Keratinocyte (primary cell): Measurements from ENCODE around the gene LEP. TPM values are rescaled to one million over a fixed set of nuclear protein-coding genes. Genes with fewer than 3 reads are reported as not detected.

Experiments
- DNase-seq: peaks from one replicate; pipeline ENCODE4 v3.0.0-alpha.2; 2011; ENCODE audit warnings: low read depth, missing footprints, low spot score
- FAIRE-seq: peaks from 2 replicates; lab custom pipeline; 2011; peaks lifted over from hg19 to GRCh38; lab: Jason Lieb, UNC
- H2AFZ ChIP-seq: 2 replicates; pipeline ENCODE4 v1.6.0; 2012; ENCODE audit warnings: low read length, control low read depth, inconsistent platforms; ENCODE audit not compliant: control insufficient read depth
- H3K27ac ChIP-seq: 2 replicates; pipeline ENCODE4 v1.5.1; 2011; ENCODE audit warnings: low read length; ENCODE audit not compliant: control insufficient read depth, insufficient read depth
- H3K27me3 ChIP-seq: 3 replicates; pipeline ENCODE4 v1.6.0; 2011; ENCODE audit warnings: low read length; ENCODE audit not compliant: control insufficient read depth, insufficient read depth; ENCODE audit errors: extremely low read depth
- H3K36me3 ChIP-seq, 2 experiments: 2 replicates in 1 of 2; 3 replicates in 1 of 2; pipeline ENCODE4 v1.5.1; 2011; ENCODE audit warnings: low read length in 2 of 2, mild to moderate bottlenecking in 1 of 2; ENCODE audit not compliant: control insufficient read depth in 2 of 2, insufficient read depth in 2 of 2; ENCODE audit errors: extremely low read depth in 1 of 2
- H3K4me1 ChIP-seq: 3 replicates; pipeline ENCODE4 v1.5.1; 2011; ENCODE audit warnings: low read length; ENCODE audit not compliant: control insufficient read depth, insufficient read depth; ENCODE audit errors: extremely low read depth
- H3K4me2 ChIP-seq: 3 replicates; pipeline ENCODE4 v1.6.0; 2011; ENCODE audit warnings: low read depth, low read length; ENCODE audit not compliant: control insufficient read depth, insufficient read depth; ENCODE audit errors: extremely low read depth
- H3K4me3 ChIP-seq, 3 experiments: fragments of 200-600 bp in 1 of 3; sonication (generic) in 1 of 3; 2 replicates in 2 of 3; 3 replicates in 1 of 3; pipeline ENCODE4 v1.5.1; 2011 to 2016; ENCODE audit warnings: low read length in 3 of 3, mild to moderate bottlenecking in 3 of 3, control low read depth in 2 of 3, inconsistent platforms in 1 of 3, low read depth in 1 of 3, mixed read lengths in 1 of 3, mixed run types in 1 of 3, moderate library complexity in 1 of 3; ENCODE audit not compliant: control insufficient read depth in 2 of 3, insufficient read depth in 2 of 3; ENCODE audit errors: extremely low read depth in 1 of 3
- H3K79me2 ChIP-seq: 2 replicates; pipeline ENCODE4 v1.6.0; 2012; ENCODE audit warnings: low read length; ENCODE audit not compliant: control insufficient read depth, insufficient read depth
- H3K9ac ChIP-seq: 3 replicates; pipeline ENCODE4 v1.6.0; 2011; ENCODE audit warnings: low read length; ENCODE audit not compliant: control insufficient read depth, insufficient read depth; ENCODE audit errors: extremely low read depth
- H3K9me1 ChIP-seq: 3 replicates; pipeline ENCODE4 v1.6.0; 2011; ENCODE audit warnings: low read length; ENCODE audit not compliant: control insufficient read depth, insufficient read depth; ENCODE audit errors: extremely low read depth
- H3K9me3 ChIP-seq: 2 replicates; pipeline ENCODE4 v1.5.1; 2012; ENCODE audit warnings: low read depth, low read length; ENCODE audit not compliant: control insufficient read depth
- H4K20me1 ChIP-seq: 3 replicates; pipeline ENCODE4 v1.6.0; 2011; ENCODE audit warnings: low read length; ENCODE audit not compliant: control insufficient read depth, insufficient read depth; ENCODE audit errors: extremely low read depth
- CTCF ChIP-seq, 3 experiments: IDR thresholded peaks in 1 of 3; conservative IDR thresholded peaks in 1 of 3; optimal IDR thresholded peaks in 1 of 3; 2 replicates in 2 of 3; 3 replicates in 1 of 3; pipeline versions ENCODE3 to v1.5.1; 2011; ENCODE audit warnings: low read length in 3 of 3, mild to moderate bottlenecking in 3 of 3, moderate library complexity in 2 of 3, control low read depth in 1 of 3, inconsistent platforms in 1 of 3; ENCODE audit not compliant: insufficient read depth in 2 of 3; ENCODE audit errors: extremely low read depth in 1 of 3
- EZH2 ChIP-seq: IDR thresholded peaks from one replicate; pipeline ENCODE4 v1.6.1; 2012; ENCODE audit warnings: inconsistent platforms, mild to moderate bottlenecking, low read length, moderate library complexity
- dilution Hi-C: fragments of 300-500 bp; cut with MboI; formaldehyde crosslinking; loops from one replicate; pipeline ENCODE4 v1.7.0; 2020; ENCODE audit warnings: low sequenced_read_pairs; ENCODE audit not compliant: extremely low pct_ligation_motif_present
- polyA plus RNA-seq, 5 experiments: library from polyadenylated mRNA; depleted of rRNA in 3 of 5; stranded (reverse) in 3 of 5; stranded (forward) in 1 of 5; unstranded in 1 of 5; fragments of >200 nt; gene quantifications; 1 replicate in 1 of 5; 2 replicates in 3 of 5; 3 replicates in 1 of 5; pipeline versions ENCODE4 v1.2.1 to v1.2.3, GENCODE V29; 2011 to 2012; ENCODE audit warnings: missing spikeins in 2 of 5, low read depth in 1 of 5, low replicate concordance in 1 of 5

The LEP gene
- polyA plus RNA-seq, 1 donor (not counting 4 experiments of a cell fraction or from before 2014, with no cell fraction given), result 0.10 TPM

DNA sequence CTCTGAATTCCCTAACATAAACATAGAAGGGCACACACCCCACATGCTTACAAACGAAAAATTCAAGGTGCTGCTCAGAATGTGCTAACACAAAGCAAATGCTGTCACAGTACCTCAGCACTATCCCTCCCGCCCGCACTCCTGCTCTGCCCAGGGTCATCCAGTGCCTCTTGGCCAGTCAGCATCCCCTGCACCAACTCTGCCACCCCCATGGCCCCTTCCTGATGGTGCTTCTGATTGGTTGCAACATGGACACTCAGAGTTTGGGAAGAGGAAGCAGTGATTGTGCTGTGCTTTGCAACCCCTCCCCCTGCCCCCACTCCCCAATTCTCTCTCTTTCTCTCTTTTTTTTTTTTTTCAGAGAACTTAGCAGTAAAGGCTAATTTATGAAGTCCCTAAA is 13.8 kb upstream of the LEP start:
- H3K79me2 ChIP-seq, result no peaks in the 10 kb centered on the region
- FAIRE-seq (no peak), DNase-seq (no peak)
- no peak overlapping the region for H3K4me2 ChIP-seq
- dilution Hi-C loops, result no loop called here
- peaks cover 3% of the 10 kb centered on the region for H3K27me3 ChIP-seq
- no peaks in the 10 kb centered on the region for H3K9me3 ChIP-seq
- no peak overlapping the region for H3K27ac ChIP-seq
- no peaks in the 10 kb centered on the region for H4K20me1 ChIP-seq
- H3K4me1 ChIP-seq, result peaks cover 2% of the 10 kb centered on the region
- TF ChIP-seq EZH2 (no peak), CTCF (optimal IDR thresholded peaks at IDR 0.05 in 1 of 3, IDR thresholded peaks at IDR 0.05 in 1 of 3, conservative IDR thresholded peaks at IDR 0.05 in 1 of 3; ENCODE audit: extremely low read depth in 1 of 3, insufficient read depth in 2 of 3, low read length in 3 of 3) (no peak)
- H3K4me3 ChIP-seq, result no peak overlapping the region
- H2AFZ ChIP-seq, result no peak overlapping the region
- H3K9me1 ChIP-seq, result no peaks in the 10 kb centered on the region
- H3K9ac ChIP-seq, result no peak overlapping the region
- H3K36me3 ChIP-seq, result no peaks in the 10 kb centered on the region

DNA sequence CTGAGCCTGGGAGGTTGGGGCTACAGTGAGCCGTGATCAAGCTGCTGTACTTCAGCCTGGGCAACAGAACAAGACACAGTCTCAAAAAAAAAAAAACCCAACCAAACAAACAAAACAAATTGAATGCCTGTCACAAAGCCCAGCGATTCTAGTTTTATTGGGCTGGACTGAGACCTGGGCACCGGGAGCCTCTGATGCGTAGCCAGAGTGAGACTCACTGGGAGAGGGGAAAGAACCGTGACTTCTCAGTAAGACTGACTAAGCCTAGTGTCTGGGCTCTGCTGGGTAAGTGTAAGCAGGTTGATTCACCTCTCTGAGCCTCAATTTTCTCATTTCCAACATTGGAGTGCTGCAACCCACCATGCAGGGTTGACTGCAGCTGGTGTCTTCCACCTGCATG is 10.1 kb upstream of the LEP start:
- Histone ChIP-seq H3K9ac (no peak overlapping the region), H3K4me2 (no peak overlapping the region), H3K27ac (no peak overlapping the region), H2AFZ (no peak overlapping the region), H3K27me3 (peaks cover 3% of the 10 kb centered on the region), H3K9me1 (no peaks in the 10 kb centered on the region), H3K4me1 (peaks cover 4% of the 10 kb centered on the region), H3K79me2 (no peaks in the 10 kb centered on the region), H3K4me3 (no peak overlapping the region), H3K9me3 (no peaks in the 10 kb centered on the region), H3K36me3 (no peaks in the 10 kb centered on the region), H4K20me1 (no peaks in the 10 kb centered on the region)
- no peak for DNase-seq
- no peak for FAIRE-seq
- no peak for TF ChIP-seq EZH2
- no peak for TF ChIP-seq CTCF (optimal IDR thresholded peaks at IDR 0.05 in 1 of 3, IDR thresholded peaks at IDR 0.05 in 1 of 3, conservative IDR thresholded peaks at IDR 0.05 in 1 of 3; ENCODE audit: extremely low read depth in 1 of 3, insufficient read depth in 2 of 3, low read length in 3 of 3)
- dilution Hi-C loops, result no loop called here
